K562 (cell line): ENCODE results near the gene DOP1A. TPM values are rescaled to one million over a fixed set of nuclear protein-coding genes. Genes with fewer than 3 reads are reported as not detected.

Experiments
- ATF7 ChIP-seq: fragments of 450-650 bp; IDR thresholded peaks from 2 replicates; pipeline ENCODE4 v1.7.1; 2014; ENCODE audit warnings: mild to moderate bottlenecking, moderate library complexity
- EP300 ChIP-seq: IDR thresholded peaks from 2 replicates; pipeline ENCODE4 v1.6.1; 2012; ENCODE audit warnings: low read length, improper control_type of control experiment
- FOXJ3 ChIP-seq: sonication (generic); formaldehyde crosslinking; IDR thresholded peaks from 2 replicates; pipeline ENCODE4 v1.4.0; 2020; ENCODE audit warnings: mild to moderate bottlenecking, missing genetic modification reagents
- IRF1 ChIP-seq: sonication (generic); formaldehyde crosslinking; IDR thresholded peaks from 2 replicates; pipeline ENCODE4 v1.8.0; 2022; ENCODE audit warnings: missing genetic modification reagents, mild to moderate bottlenecking, borderline replicate concordance
- NBN ChIP-seq: fragments of 450-650 bp; IDR thresholded peaks from 2 replicates; pipeline ENCODE4 v1.6.1; 2016; ENCODE audit warnings: low read depth, mild to moderate bottlenecking
- SMARCE1 ChIP-seq: fragments of 450-650 bp; IDR thresholded peaks from 2 replicates; pipeline ENCODE4 v1.7.1; 2016; ENCODE audit warnings: mild to moderate bottlenecking
- SRSF1 ChIP-seq: fragments of 200-400 bp; formaldehyde crosslinking; IDR thresholded peaks from 2 replicates; pipeline ENCODE4 v1.6.1; 2017; ENCODE audit warnings: mild to moderate bottlenecking, low read depth, low read length, moderate library complexity
- TAF9B ChIP-seq: fragments of 450-650 bp; IDR thresholded peaks from 2 replicates; pipeline ENCODE4 v1.6.1; 2018; ENCODE audit warnings: mild to moderate bottlenecking; ENCODE audit not compliant: partially characterized antibody
- XRCC5 ChIP-seq: fragments of 200-400 bp; formaldehyde crosslinking; IDR thresholded peaks from 2 replicates; pipeline ENCODE4 v1.6.1; 2017; ENCODE audit warnings: low read depth, mild to moderate bottlenecking, low read length
- ZFX ChIP-seq: sonication (generic); formaldehyde crosslinking; IDR thresholded peaks from 2 replicates; pipeline ENCODE4 v1.8.0; 2022; ENCODE audit warnings: mild to moderate bottlenecking, missing genetic modification reagents, moderate library complexity
- ZNF217 ChIP-seq: sonication (generic); formaldehyde crosslinking; IDR thresholded peaks from 2 replicates; pipeline ENCODE4 v1.8.0; 2022; ENCODE audit warnings: mild to moderate bottlenecking, missing genetic modification reagents
- ZNF263 ChIP-seq: sonication (generic); formaldehyde crosslinking; IDR thresholded peaks from 2 replicates; pipeline ENCODE4 v1.8.0; 2022; ENCODE audit warnings: mild to moderate bottlenecking, missing genetic modification reagents, borderline replicate concordance
- ZNF277 ChIP-seq: fragments of 250-450 bp; sonication (Bioruptor Pico); IDR thresholded peaks from 2 replicates; pipeline ENCODE4 v1.8.0; 2022; ENCODE audit warnings: inconsistent platforms, mild to moderate bottlenecking, moderate library complexity, borderline replicate concordance
- ZNF280B ChIP-seq: fragments of 250-450 bp; sonication (Bioruptor Pico); IDR thresholded peaks from 2 replicates; pipeline ENCODE4 v1.5.1; 2021; ENCODE audit warnings: mild to moderate bottlenecking
- ZNF318 ChIP-seq, 2 experiments: fragments of 450-650 bp; IDR thresholded peaks; 2 replicates each; pipeline ENCODE4 v1.6.1; 2016; ENCODE audit warnings: mild to moderate bottlenecking in 2 of 2, borderline replicate concordance in 1 of 2, low read depth in 1 of 2, moderate library complexity in 1 of 2
- polyA plus RNA-seq, 8 experiments: library from polyadenylated mRNA; depleted of rRNA in 4 of 8; stranded (reverse) in 5 of 8; unstranded in 3 of 8; fragments of >200 nt; fragmentation: Nextera tagmentation in 2 of 8; fragmentation: Illumina TruSeq in 1 of 8; extraction: Ambion mirVana in 2 of 8; extraction: Trizol in 1 of 8; gene quantifications; 2 replicates each; pipeline versions ENCODE4 v1.2.1 to v1.2.3, GENCODE V29; 2011 to 2014; ENCODE audit warnings: inconsistent platforms in 1 of 8, missing spikeins in 1 of 8
- total RNA-seq, 7 experiments: library from RNA; depleted of rRNA in 6 of 7; stranded (reverse); fragments of >200 nt in 6 of 7; fragmentation: Illumina TruSeq in 2 of 7; extraction: Trizol in 2 of 7; gene quantifications; 2 replicates each; pipeline versions ENCODE4 v1.2.1 to v1.2.3, GENCODE V29; 2011 to 2021; ENCODE audit warnings: low replicate concordance in 1 of 7

Gene DOP1A
- total and polyA plus RNA-seq, 9 of the 15 experiments (the other 6 are each of a cell fraction or from before 2014, with no cell fraction given), result 0.75 to 10.5 (median 4.4) TPM

- no peak for TF ChIP-seq ZNF318 (IDR thresholded peaks at IDR 0.05; ENCODE audit: borderline replicate concordance in 1 of 2, low read depth in 1 of 2)
- peak; percentile 96 for TF ChIP-seq ZFX (CRISPR knock-in tag)
- TF ChIP-seq SMARCE1, result 0 out of 2 replicates have a peak, but pooled peaks have one; percentile 17
- TF ChIP-seq ZNF280B (CRISPR knock-in tag), result no peak
- no peak for TF ChIP-seq XRCC5
- TF ChIP-seq FOXJ3 (CRISPR knock-in tag), result no peak
- no peak for TF ChIP-seq EP300
- TF ChIP-seq TAF9B, result peak; percentile 81
- no peak for TF ChIP-seq ZNF217 (CRISPR knock-in tag)
- no peak for TF ChIP-seq SRSF1
- TF ChIP-seq ZNF263 (CRISPR knock-in tag), result no peak
- TF ChIP-seq ZNF277, result no peak
- TF ChIP-seq IRF1 (CRISPR knock-in tag), result no peak
- peak; percentile 49; the same call in 1 of the 2 replicates for TF ChIP-seq NBN
- TF ChIP-seq ATF7, result peak; percentile 64; the same call in 1 of the 2 replicates
These were observed 125.6 kb downstream of the DOP1A start, which contains the start of the genes PGM3 and RWDD2A (continued) for GRCh38 chr6:83192871-83193746.
